K562 treated with DMSO at 1 percent for 12 hours (cell line): ENCODE measurements around the gene NSDHL. TPM values are rescaled to one million over a fixed set of nuclear protein-coding genes. Genes with fewer than 3 reads are reported as not detected.

Experiments
- total RNA-seq: library from RNA; unstranded; fragments of 300-600 nt; gene quantifications from 2 replicates; pipeline ENCODE4 v1.2.3, GENCODE V29; 2022; ENCODE audit not compliant: insufficient read depth

The NSDHL gene
- 22.6 and 27.8 TPM in 2 replicates for total RNA-seq

GRCh38 chrX:152830312-152831305, at the start of gene NSDHL, which contains the start of gene CETN2:
TSS of gene NSDHL (plus strand) at chrX:152831063. CDS start at chrX:152846325, 15,262 bp downstream.
TSS of gene CETN2 (minus strand) at chrX:152830757. CDS start at chrX:152830710, 47 bp downstream.

GRCh38 chrX:152897222-152898131, 66.6 kb downstream of the NSDHL start, which contains the start of gene ZNF185:
TSS of gene ZNF185 (plus strand) at chrX:152898067. CDS start at chrX:152914490, 16,423 bp downstream.

Other genes starting within 250 kb of the NSDHL start
- gene GABRQ, start 193.2 kb upstream of the NSDHL start, total RNA-seq: 0.19 and 0.53 TPM in 2 replicates
- gene MAGEA3, start 132.3 kb upstream of the NSDHL start, total RNA-seq: 133 and 144 TPM in 2 replicates
- gene CSAG2, start 121.8 kb upstream of the NSDHL start, total RNA-seq: not detected in 2 replicates
- 12.0 and 22.1 TPM in 2 replicates for gene MAGEA2B, start 116.4 kb upstream of the NSDHL start, total RNA-seq
- gene CSAG1, start 97.3 kb upstream of the NSDHL start, total RNA-seq: 114 and 117 TPM in 2 replicates
- 75.2 and 77.3 TPM in 2 replicates for gene MAGEA12, start 97.3 kb upstream of the NSDHL start, total RNA-seq
- gene MAGEA2, start 77.2 kb upstream of the NSDHL start, total RNA-seq: 35.5 and 36.9 TPM in 2 replicates
- gene CSAG3, start 71.8 kb upstream of the NSDHL start, total RNA-seq: 22.9 and 29.0 TPM in 2 replicates
- gene MAGEA6, start 61.4 kb upstream of the NSDHL start, total RNA-seq: 95.2 and 104 TPM in 2 replicates
- 11.4 and 17.1 TPM in 2 replicates for gene CETN2, start 306 bp upstream of the NSDHL start, total RNA-seq
- 0.24 and 0.37 TPM in 2 replicates for gene ZNF185, start 67.0 kb downstream of the NSDHL start, total RNA-seq
- not detected in 2 replicates for gene PNMA5, start 163.1 kb downstream of the NSDHL start, total RNA-seq
- 1.1 and 1.3 TPM in 2 replicates for gene PNMA3, start 225.4 kb downstream of the NSDHL start, total RNA-seq
- 10.5 and 11.0 TPM in 2 replicates for gene PNMA6A, start 241.4 kb downstream of the NSDHL start, total RNA-seq